ENCODE data around the gene FMOD. TPM values are rescaled to one million over a fixed set of nuclear protein-coding genes. Genes with fewer than 3 reads are reported as not detected.

The FMOD gene
- total and polyA plus RNA-seq, 12 donors = 4.5 to 20.5 (median 10.5) TPM

DNA sequence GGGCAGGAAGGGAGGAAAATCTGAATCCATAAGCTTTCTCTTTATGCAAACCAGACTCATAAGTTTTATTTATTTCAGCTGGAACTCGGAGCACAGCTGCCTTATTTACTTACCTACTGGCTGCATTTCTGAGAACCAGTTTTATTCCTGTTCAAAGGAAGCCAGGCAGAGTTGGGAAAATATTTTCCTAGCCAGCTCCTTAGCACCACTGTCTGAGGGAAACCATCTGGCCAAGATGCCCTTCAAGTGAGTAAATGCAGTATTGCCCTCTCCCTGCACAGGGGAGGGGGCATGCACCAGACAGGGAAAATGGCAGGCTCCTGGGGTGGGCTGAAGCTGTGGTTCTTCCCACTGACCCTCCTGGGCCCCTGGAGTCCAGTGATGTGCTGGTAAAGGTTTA, 28.9 kb upstream of the FMOD start:
- peaks cover 9 to 48% (median 35%) of the 10 kb centered on the region in 9 donors for H3K4me1 ChIP-seq
- 67 to 71% methylated on average over 1 of the region's 1 CpG for WGBS, 2 donors
- intact Hi-C loops (cut with DNase I) = loop anchor here in 1 of 10 donors (5.0 kb wide), 1 partner anchor 47 kb away; no protein-coding TSS in a partner anchor
- DNase-seq = no peak
- H3K4me3 ChIP-seq = no peak overlapping the region
- peak in 5 of 8 donors; percentile 23 to 62 (median 27) for ATAC-seq
- no peaks in the 10 kb centered on the region for H3K9me3 ChIP-seq
- TF ChIP-seq CTCF (IDR thresholded peaks at IDR 0.05) = no peak
- no peaks in the 10 kb centered on the region for H3K36me3 ChIP-seq
- H3K27me3 ChIP-seq = no peaks in the 10 kb centered on the region
- H3K27ac ChIP-seq = peak overlapping the region in 3 of 10 donors; percentile 21 to 41 (median 39)

DNA sequence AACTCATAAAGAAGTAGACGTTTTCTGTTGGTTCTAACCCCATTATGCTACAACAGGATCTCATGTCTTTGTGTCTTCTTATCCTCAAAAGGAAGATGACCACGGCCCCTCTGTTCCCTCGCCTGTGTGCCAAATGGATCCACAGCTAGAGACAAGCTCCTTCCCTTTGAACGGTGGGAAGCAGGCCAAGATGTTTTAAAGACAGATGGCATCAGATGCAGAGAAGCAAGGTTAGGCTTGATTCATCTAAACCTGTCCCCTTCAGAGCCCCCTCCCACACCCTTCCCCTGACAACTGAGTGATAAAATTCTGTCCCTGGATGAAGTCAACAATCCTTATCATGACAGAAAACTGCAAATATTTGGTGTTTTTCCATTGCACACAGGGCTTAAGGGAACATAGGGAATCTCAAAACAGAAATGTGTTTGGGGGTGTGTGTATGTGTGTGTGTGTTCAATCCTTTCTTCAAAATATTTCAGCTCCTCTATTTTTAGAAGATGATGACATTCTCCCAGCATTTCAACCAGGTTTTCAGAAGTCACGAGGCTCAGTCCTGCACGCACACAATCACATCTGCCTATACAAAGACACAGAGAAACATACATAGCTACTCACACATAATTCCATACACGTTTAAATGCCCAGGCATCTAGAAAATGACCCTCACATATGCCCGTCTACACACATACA, 27.8 kb upstream of the FMOD start:
- DNase-seq = no peak
- intact Hi-C loops (cut with DNase I) = no loop called here
- TF ChIP-seq CTCF (IDR thresholded peaks at IDR 0.05) = no peak
- WGBS, 2 donors = 35 to 41% methylated on average over 8 of the region's 8 CpGs
- peak; percentile 14 to 81 (median 60) for ATAC-seq
- H3K27ac ChIP-seq = peak overlapping the region in 4 of 10 donors; percentile 39 to 49 (median 42)
- no peak overlapping the region for H3K4me3 ChIP-seq
- H3K27me3 ChIP-seq = no peaks in the 10 kb centered on the region
- H3K36me3 ChIP-seq = no peaks in the 10 kb centered on the region
- no peaks in the 10 kb centered on the region for H3K9me3 ChIP-seq
- H3K4me1 ChIP-seq = peaks cover 15 to 59% (median 44%) of the 10 kb centered on the region in 9 donors

DNA sequence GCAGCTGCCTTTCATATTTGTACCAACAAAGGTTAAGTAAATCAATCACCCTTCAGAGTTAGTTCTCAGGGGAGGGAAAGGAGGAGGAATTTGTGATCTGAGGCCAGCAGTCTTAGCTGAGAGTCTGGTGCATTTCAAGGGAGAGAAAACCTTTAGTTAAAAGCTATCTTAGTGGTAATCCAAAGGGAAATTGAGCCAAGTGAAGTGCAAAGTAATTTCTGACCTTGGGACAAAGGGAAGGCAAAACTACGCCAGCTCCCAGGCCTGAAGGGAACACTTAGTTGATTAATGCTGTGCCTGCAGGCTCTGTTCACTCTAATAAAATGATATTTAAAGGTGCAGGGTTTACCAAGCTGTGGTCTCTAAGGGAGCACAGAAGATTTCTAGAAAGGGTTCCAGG, 23.1 kb upstream of the FMOD start:
- Histone ChIP-seq H3K27me3 (no peaks in the 10 kb centered on the region), H3K4me3 (no peak overlapping the region), H3K9me3 (no peaks in the 10 kb centered on the region), H3K4me1 (peaks cover 5 to 36% (median 19%) of the 10 kb centered on the region in 9 donors), H3K36me3 (no peaks in the 10 kb centered on the region), H3K27ac (peak overlapping the region in 4 of 10 donors; percentile 7 to 66 (median 41))
- no peak for TF ChIP-seq CTCF (IDR thresholded peaks at IDR 0.05)
- 36 to 52% methylated on average over 1 of the region's 1 CpG for WGBS, 2 donors
- no peak for DNase-seq
- peak in 2 of 8 donors; percentile 7 to 38 for ATAC-seq
- intact Hi-C loops (cut with DNase I) = loop anchor here in 1 of 10 donors (5.0 kb wide), 1 partner anchor 63 kb away; no protein-coding TSS in a partner anchor

DNA sequence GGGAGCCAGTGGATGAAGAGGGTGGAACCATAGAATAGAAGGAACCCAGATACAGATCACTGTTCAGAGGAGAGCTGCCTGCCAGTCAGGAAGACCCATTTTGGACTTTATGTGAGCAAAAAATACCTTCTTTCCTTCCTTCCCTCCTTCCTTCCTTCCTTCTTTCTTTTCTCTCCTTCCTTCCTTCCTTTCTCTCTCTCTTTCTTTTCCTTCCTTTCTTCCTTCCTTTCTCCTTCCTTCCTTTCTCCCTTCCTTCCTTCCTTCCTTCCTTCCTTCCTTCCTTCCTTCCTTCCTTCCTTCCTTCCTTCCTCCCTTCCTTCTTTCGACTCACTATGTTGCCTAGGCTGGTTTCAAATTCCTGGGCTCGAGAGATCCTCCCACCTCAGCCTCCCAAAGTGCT, 22.1 kb upstream of the FMOD start:
- WGBS, 2 donors = 84 to 89% methylated on average over 2 of the region's 2 CpGs
- DNase-seq = no peak
- Histone ChIP-seq H3K27me3 (no peaks in the 10 kb centered on the region), H3K36me3 (no peaks in the 10 kb centered on the region), H3K9me3 (no peaks in the 10 kb centered on the region), H3K4me3 (no peak overlapping the region), H3K4me1 (peaks cover 4 to 35% (median 23%) of the 10 kb centered on the region in 9 donors), H3K27ac (no peak overlapping the region)
- TF ChIP-seq CTCF (IDR thresholded peaks at IDR 0.05) = no peak
- ATAC-seq = no peak
- intact Hi-C loops (cut with DNase I) = loop anchor here in 1 of 10 donors (5.0 kb wide), 1 partner anchor 64 kb away; no protein-coding TSS in a partner anchor
